ENCODE measurements around the gene AGK.

DNA sequence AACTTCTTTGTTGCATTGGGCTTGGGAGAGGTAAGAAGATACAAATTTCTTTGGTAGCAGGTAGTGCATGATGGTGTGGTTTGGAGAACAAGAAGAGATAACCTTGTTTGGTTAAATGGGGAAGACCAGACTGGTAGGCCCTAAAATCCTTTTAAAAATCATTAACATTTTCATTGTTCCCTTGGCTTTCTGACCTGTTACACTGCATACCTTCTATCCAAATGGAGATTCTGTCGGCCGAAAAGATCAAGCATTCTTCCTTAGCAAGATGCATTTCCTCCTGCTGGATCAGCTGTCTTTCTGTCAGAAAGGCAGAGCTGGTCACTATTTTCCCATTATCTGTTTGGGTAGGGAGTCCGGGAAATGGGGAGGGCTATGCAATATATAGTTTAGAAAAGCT, 33.7 kb downstream of the AGK start:
- TF ChIP-seq, protein P1, sequence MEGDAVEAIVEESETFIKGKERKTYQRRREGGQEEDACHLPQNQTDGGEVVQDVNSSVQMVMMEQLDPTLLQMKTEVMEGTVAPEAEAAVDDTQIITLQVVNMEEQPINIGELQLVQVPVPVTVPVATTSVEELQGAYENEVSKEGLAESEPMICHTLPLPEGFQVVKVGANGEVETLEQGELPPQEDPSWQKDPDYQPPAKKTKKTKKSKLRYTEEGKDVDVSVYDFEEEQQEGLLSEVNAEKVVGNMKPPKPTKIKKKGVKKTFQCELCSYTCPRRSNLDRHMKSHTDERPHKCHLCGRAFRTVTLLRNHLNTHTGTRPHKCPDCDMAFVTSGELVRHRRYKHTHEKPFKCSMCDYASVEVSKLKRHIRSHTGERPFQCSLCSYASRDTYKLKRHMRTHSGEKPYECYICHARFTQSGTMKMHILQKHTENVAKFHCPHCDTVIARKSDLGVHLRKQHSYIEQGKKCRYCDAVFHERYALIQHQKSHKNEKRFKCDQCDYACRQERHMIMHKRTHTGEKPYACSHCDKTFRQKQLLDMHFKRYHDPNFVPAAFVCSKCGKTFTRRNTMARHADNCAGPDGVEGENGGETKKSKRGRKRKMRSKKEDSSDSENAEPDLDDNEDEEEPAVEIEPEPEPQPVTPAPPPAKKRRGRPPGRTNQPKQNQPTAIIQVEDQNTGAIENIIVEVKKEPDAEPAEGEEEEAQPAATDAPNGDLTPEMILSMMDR (IDR thresholded peaks at IDR 0.05) = no peak
- TF ChIP-seq POLR2A (IDR thresholded peaks at IDR 0.05) = no peak
